K562 (cell line): ENCODE measurements around the gene AIRE.

Experiments used
- CREBBP ChIP-seq: IDR thresholded peaks from one replicate; pipeline ENCODE4 v1.6.1; 2012; ENCODE audit warnings: low read depth, mild to moderate bottlenecking, control low read depth, inconsistent platforms, low read length
- CTCF ChIP-seq, 3 experiments: IDR thresholded peaks in 2 of 3; conservative IDR thresholded peaks in 1 of 3; 2 replicates each; pipeline ENCODE4 v1.5.1; 2011 to 2012; ENCODE audit warnings: low read length in 3 of 3, mild to moderate bottlenecking in 3 of 3, control low read depth in 2 of 3, improper control_type of control experiment in 1 of 3, inconsistent platforms in 1 of 3, low read depth in 1 of 3, mixed read lengths in 1 of 3, moderate library complexity in 1 of 3; ENCODE audit not compliant: insufficient read depth in 2 of 3
- NRF1 ChIP-seq, 2 experiments: fragments of 450-650 bp; IDR thresholded peaks in 1 of 2; conservative IDR thresholded peaks in 1 of 2; 2 replicates each; pipeline ENCODE4 v1.6.1; 2014; ENCODE audit warnings: mild to moderate bottlenecking in 2 of 2
- POLR2AphosphoS5 ChIP-seq: IDR thresholded peaks from 2 replicates; pipeline ENCODE4 v1.6.1; 2011; ENCODE audit warnings: mild to moderate bottlenecking, low read depth, low read length, moderate library complexity; ENCODE audit not compliant: control insufficient read depth, insufficient read depth
- ZBTB7A ChIP-seq: IDR thresholded peaks from 2 replicates; pipeline ENCODE4 v1.6.1; 2011; ENCODE audit warnings: low read depth, mild to moderate bottlenecking, low read length, moderate library complexity, borderline replicate concordance; ENCODE audit not compliant: control insufficient read depth

DNA sequence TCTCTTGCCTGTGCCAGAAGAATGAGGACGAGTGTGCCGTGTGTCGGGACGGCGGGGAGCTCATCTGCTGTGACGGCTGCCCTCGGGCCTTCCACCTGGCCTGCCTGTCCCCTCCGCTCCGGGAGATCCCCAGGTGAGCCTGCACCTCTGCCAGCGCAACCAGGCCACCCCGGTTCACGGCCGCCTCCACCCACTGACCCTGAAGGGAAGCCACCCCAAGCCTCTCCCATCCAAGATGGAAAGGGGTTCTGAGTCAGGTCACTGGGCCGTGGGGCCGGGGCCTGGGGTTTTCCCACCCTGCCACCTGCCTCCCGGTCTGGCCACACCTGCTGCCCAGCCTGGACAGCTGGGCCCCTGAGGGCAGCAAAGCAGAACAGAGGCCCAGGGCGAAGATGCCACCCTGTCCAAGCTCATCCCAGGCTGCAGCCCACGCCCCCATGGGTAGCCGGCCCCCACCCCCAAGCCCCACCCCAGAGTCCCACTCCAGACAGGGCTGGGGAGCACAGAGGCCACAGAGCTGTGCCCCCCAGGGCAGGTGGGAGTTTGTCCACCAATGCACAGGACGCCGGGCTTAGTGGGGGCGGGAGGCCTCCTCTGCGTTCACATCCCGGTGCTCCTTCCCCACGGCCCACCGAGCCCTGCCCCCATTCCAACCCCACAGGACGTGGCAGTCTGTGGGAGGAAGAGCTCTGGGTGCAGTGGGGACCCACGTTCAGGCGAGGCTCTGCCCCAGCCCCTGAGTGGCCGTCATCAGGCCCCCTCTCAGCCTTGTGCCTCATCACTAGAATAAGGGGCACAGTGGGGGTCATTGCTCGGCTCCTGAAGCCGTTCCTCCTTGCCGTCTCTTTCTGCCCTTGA lies 5.6 kb downstream of the AIRE start:
- TF ChIP-seq POLR2AphosphoS5 (no peak), NRF1 (conservative IDR thresholded peaks at IDR 0.05 in 1 of 2, IDR thresholded peaks at IDR 0.05 in 1 of 2) (no peak), CTCF (IDR thresholded peaks at IDR 0.05 in 2 of 3, conservative IDR thresholded peaks at IDR 0.05 in 1 of 3; ENCODE audit: insufficient read depth in 2 of 3, low read depth in 1 of 3, low read length in 3 of 3) (no peak), ZBTB7A (no peak), CREBBP (no peak)
